ENCODE data around the gene ITPA. TPM values are rescaled to one million over a fixed set of nuclear protein-coding genes. Genes with fewer than 3 reads are reported as not detected.

The ITPA gene
- total RNA-seq, 6 experiments from 2014 or later: 62.3 to 76.7 (median 70.2) TPM

- DNase-seq: no peak
- Mint-ChIP-seq H3K4me3 (no peak overlapping the region), H3K27ac (no peak overlapping the region), H3K9me3 (no peaks in the 10 kb centered on the region), H3K36me3 (ENCODE audit: low read depth) (no peaks in the 10 kb centered on the region), H3K27me3 (ENCODE audit: insufficient read depth) (peaks cover 8% of the 10 kb centered on the region; the same call in 1 of the 2 replicates), H3K4me1 (ENCODE audit: low read depth) (peaks cover 14% of the 10 kb centered on the region)
- no peak for TF ChIP-seq CTCF (IDR thresholded peaks at IDR 0.05)
Measured at GRCh38 chr20:3171391-3172125, 37.7 kb upstream of the ITPA start.

GRCh38 chr20:3172126-3172932 lies 37.0 kb upstream of the ITPA start:
- H3K9me3 Mint-ChIP-seq: no peaks in the 10 kb centered on the region
- peak overlapping the region; percentile 76 for H3K4me3 Mint-ChIP-seq
- H3K27me3 Mint-ChIP-seq (ENCODE audit: insufficient read depth): peaks cover 8% of the 10 kb centered on the region; the same call in 1 of the 2 replicates
- no peak for DNase-seq
- TF ChIP-seq CTCF (IDR thresholded peaks at IDR 0.05): no peak; the same call in 1 of the 2 replicates
- H3K4me1 Mint-ChIP-seq (ENCODE audit: low read depth): peaks cover 14% of the 10 kb centered on the region
- H3K27ac Mint-ChIP-seq: no peak overlapping the region; the same call in 1 of the 2 replicates
- H3K36me3 Mint-ChIP-seq (ENCODE audit: low read depth): no peaks in the 10 kb centered on the region

GRCh38 chr20:3172933-3173609 lies 36.2 kb upstream of the ITPA start, which contains the start of gene LZTS3:
Gene LZTS3 (minus strand): TSS chr20:3173549. CDS start chr20:3167163, 6,386 bp downstream.
- peak within 1 kb of the TSS; percentile 88 for H3K4me3 Mint-ChIP-seq
- DNase-seq: no peak
- H3K27ac Mint-ChIP-seq: peak within 1 kb of the TSS; percentile 73; the same call in 1 of the 2 replicates
- peaks cover 8% of the 10 kb centered on the region; the same call in 1 of the 2 replicates for H3K27me3 Mint-ChIP-seq (ENCODE audit: insufficient read depth)
- H3K36me3 Mint-ChIP-seq (ENCODE audit: low read depth): no peaks in the 10 kb centered on the region
- H3K9me3 Mint-ChIP-seq: no peaks in the 10 kb centered on the region
- TF ChIP-seq CTCF (IDR thresholded peaks at IDR 0.05): peak; percentile 26; the same call in 1 of the 2 replicates
- peaks cover 14% of the 10 kb centered on the region for H3K4me1 Mint-ChIP-seq (ENCODE audit: low read depth)

GRCh38 chr20:3173610-3174441 lies 35.5 kb upstream of the ITPA start:
- TF ChIP-seq CTCF (IDR thresholded peaks at IDR 0.05): peak; percentile 43; the same call in 1 of the 2 replicates
- no peaks in the 10 kb centered on the region for H3K36me3 Mint-ChIP-seq (ENCODE audit: low read depth)

More at GRCh38 chr20:3173610-3174441, 35.5 kb upstream of the ITPA start:
- peaks cover 8% of the 10 kb centered on the region; the same call in 1 of the 2 replicates for H3K27me3 Mint-ChIP-seq (ENCODE audit: insufficient read depth)
- H3K4me3 Mint-ChIP-seq: peak overlapping the region; percentile 88
- H3K9me3 Mint-ChIP-seq: no peaks in the 10 kb centered on the region
- peak overlapping the region; percentile 73; the same call in 1 of the 2 replicates for H3K27ac Mint-ChIP-seq
- peak; percentile 45 for DNase-seq
- H3K4me1 Mint-ChIP-seq (ENCODE audit: low read depth): peaks cover 14% of the 10 kb centered on the region
